Sigmoid colon (tissue), 4 donors: ENCODE data around the gene NIM1K.

Source experiments
- CTCF ChIP-seq, 4 experiments: fragments of 450-650 bp in 3 of 4; fragments of 200-600 bp in 1 of 4; IDR thresholded peaks; one replicate each; pipeline ENCODE4 v1.5.1; 2016 to 2019; ENCODE audit warnings: antibody characterized with exemption in 4 of 4, mild to moderate bottlenecking in 3 of 4, moderate library complexity in 2 of 4
- POLR2A ChIP-seq, 2 donors: fragments of 450-650 bp; IDR thresholded peaks; one replicate each; pipeline ENCODE4 v1.6.1; 2016; ENCODE audit warnings: antibody characterized with exemption in 2 of 2, mild to moderate bottlenecking in 2 of 2, moderate library complexity in 2 of 2
- POLR2AphosphoS5 ChIP-seq, 4 donors: sonication (generic); formaldehyde crosslinking; IDR thresholded peaks; one replicate each; pipeline ENCODE4 v1.6.1; 2017; ENCODE audit warnings: antibody characterized with exemption in 4 of 4

- no peak for TF ChIP-seq POLR2AphosphoS5 (IDR thresholded peaks at IDR 0.05)
- TF ChIP-seq CTCF (IDR thresholded peaks at IDR 0.05), result no peak
- TF ChIP-seq POLR2A (IDR thresholded peaks at IDR 0.05), result no peak
Measured at GRCh38 chr5:43152946-43153345, 39.1 kb upstream of the NIM1K start.
